Astrocyte (in vitro differentiated cells and primary cell): ENCODE results near the gene PPP2R5A. TPM values are rescaled to one million over a fixed set of nuclear protein-coding genes. Genes with fewer than 3 reads are reported as not detected.

Experiments used
- DNase-seq: peaks from one replicate; pipeline ENCODE4 v3.0.0-alpha.2; 2010; ENCODE audit warnings: low read depth
- FAIRE-seq: peaks from 2 replicates; lab custom pipeline; 2011; peaks lifted over from hg19 to GRCh38; lab: Jason Lieb, UNC
- H2AFZ ChIP-seq: 2 replicates; pipeline ENCODE4 v1.6.0; 2012; ENCODE audit warnings: low read depth, low read length, inconsistent platforms
- H3K27ac ChIP-seq: 2 replicates; pipeline ENCODE4 v1.5.1; 2011; ENCODE audit warnings: low read depth, low read length, inconsistent platforms
- H3K27me3 ChIP-seq: 2 replicates; pipeline ENCODE4 v1.6.0; 2011; ENCODE audit warnings: low read length, inconsistent platforms; ENCODE audit not compliant: insufficient read depth
- H3K36me3 ChIP-seq: 2 replicates; pipeline ENCODE4 v1.5.1; 2011; ENCODE audit warnings: low read length, inconsistent platforms; ENCODE audit not compliant: insufficient read depth
- H3K4me1 ChIP-seq: 2 replicates; pipeline ENCODE4 v1.5.1; 2011; ENCODE audit warnings: low read length, inconsistent platforms; ENCODE audit not compliant: insufficient read depth
- H3K4me2 ChIP-seq: 2 replicates; pipeline ENCODE4 v1.6.0; 2012; ENCODE audit warnings: low read length, inconsistent platforms
- H3K4me3 ChIP-seq: 2 replicates; pipeline ENCODE4 v1.5.1; 2011; ENCODE audit warnings: low read depth, mild to moderate bottlenecking, low read length, inconsistent platforms; ENCODE audit not compliant: insufficient read depth
- H3K79me2 ChIP-seq: 2 replicates; pipeline ENCODE4 v1.6.0; 2012; ENCODE audit warnings: mild to moderate bottlenecking, low read length, inconsistent platforms; ENCODE audit not compliant: insufficient read depth
- H3K9ac ChIP-seq: 2 replicates; pipeline ENCODE4 v1.6.0; 2012; ENCODE audit warnings: mild to moderate bottlenecking, low read length, inconsistent platforms
- H3K9me3 ChIP-seq: 2 replicates; pipeline ENCODE4 v1.5.1; 2012; ENCODE audit warnings: low read depth, mild to moderate bottlenecking, low read length, inconsistent platforms; ENCODE audit not compliant: insufficient read depth
- H4K20me1 ChIP-seq: 2 replicates; pipeline ENCODE4 v1.6.0; 2012; ENCODE audit warnings: low read length, inconsistent platforms; ENCODE audit not compliant: insufficient read depth
- H3K27ac Mint-ChIP-seq: one replicate; pipeline ENCODE4 v1.8.0; 2021; ENCODE audit warnings: mild to moderate bottlenecking, mixed read lengths; ENCODE audit not compliant: unreplicated experiment
- H3K27me3 Mint-ChIP-seq: one replicate; pipeline ENCODE4 v1.8.0; 2021; ENCODE audit warnings: low read depth, mixed read lengths; ENCODE audit not compliant: unreplicated experiment
- H3K36me3 Mint-ChIP-seq: one replicate; pipeline ENCODE4 v1.8.0; 2021; ENCODE audit warnings: low read depth, mixed read lengths; ENCODE audit not compliant: unreplicated experiment
- H3K4me1 Mint-ChIP-seq: one replicate; pipeline ENCODE4 v1.8.0; 2021; ENCODE audit warnings: low read depth, mixed read lengths; ENCODE audit not compliant: unreplicated experiment
- H3K4me3 Mint-ChIP-seq: one replicate; pipeline ENCODE4 v1.8.0; 2021; ENCODE audit warnings: mild to moderate bottlenecking, moderate library complexity, mixed read lengths; ENCODE audit not compliant: unreplicated experiment
- H3K9me3 Mint-ChIP-seq: one replicate; pipeline ENCODE4 v1.8.0; 2021; ENCODE audit warnings: mild to moderate bottlenecking, mixed read lengths; ENCODE audit not compliant: unreplicated experiment
- EZH2 ChIP-seq: IDR thresholded peaks from 2 replicates; pipeline ENCODE4 v1.6.1; 2012; ENCODE audit warnings: mild to moderate bottlenecking, low read length, inconsistent platforms; ENCODE audit not compliant: insufficient read depth
- total RNA-seq: library from RNA; stranded (reverse); gene quantifications from 2 replicates; pipeline ENCODE4 v1.2.1, GENCODE V29; 2021
- TF ChIP-seq, protein P1 (sequence below): IDR thresholded peaks from 2 replicates; pipeline ENCODE4 v1.5.1; 2011; ENCODE audit warnings: low read depth, mild to moderate bottlenecking, inconsistent platforms, low read length, moderate library complexity; ENCODE audit not compliant: insufficient read depth

The PPP2R5A gene
- total RNA-seq, 1 donor from 2014 or later: 13.2 TPM

DNA sequence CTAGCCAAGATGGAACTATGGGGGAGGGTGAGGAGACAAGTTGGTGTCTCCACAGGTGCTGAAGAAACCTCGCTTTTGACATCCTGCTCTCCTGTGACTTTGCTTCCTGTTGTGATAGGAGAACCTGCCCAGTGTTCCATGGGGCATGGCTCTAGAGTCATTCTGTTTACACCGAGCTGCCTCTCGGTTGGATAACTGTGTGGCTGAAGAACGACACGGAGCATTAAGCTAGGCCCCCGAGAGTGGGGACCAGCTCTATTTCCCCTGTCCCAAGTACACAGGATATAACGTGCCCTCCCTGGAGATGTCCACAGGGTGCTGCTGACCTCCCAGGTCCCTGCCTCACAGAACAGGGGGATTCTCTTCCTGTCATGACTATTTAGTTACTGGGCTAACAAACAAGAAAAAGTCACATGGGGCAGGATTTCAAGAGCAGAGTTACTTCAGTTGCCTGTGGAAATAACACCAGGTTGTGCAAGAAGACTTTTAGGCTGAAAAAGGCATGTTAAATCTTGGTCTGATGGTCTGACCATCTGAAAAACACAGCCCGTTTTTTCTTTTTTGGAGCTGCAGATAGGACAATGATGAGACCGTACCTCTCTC is 29.4 kb upstream of the PPP2R5A start:
- peaks cover 9% of the 10 kb centered on the region for H3K27me3 Mint-ChIP-seq
- Histone ChIP-seq H3K36me3 (no peaks in the 10 kb centered on the region), H2AFZ (no peak overlapping the region), H3K9ac (no peak overlapping the region), H3K79me2 (no peaks in the 10 kb centered on the region), H3K27ac (no peak overlapping the region), H4K20me1 (no peaks in the 10 kb centered on the region), H3K4me3 (no peak overlapping the region), H3K27me3 (peaks cover 5% of the 10 kb centered on the region), H3K9me3 (no peaks in the 10 kb centered on the region), H3K4me2 (no peak overlapping the region), H3K4me1 (no peaks in the 10 kb centered on the region)
- no peak for DNase-seq
- no peak overlapping the region for H3K4me3 Mint-ChIP-seq
- no peak for TF ChIP-seq EZH2
- TF ChIP-seq, protein P1, sequence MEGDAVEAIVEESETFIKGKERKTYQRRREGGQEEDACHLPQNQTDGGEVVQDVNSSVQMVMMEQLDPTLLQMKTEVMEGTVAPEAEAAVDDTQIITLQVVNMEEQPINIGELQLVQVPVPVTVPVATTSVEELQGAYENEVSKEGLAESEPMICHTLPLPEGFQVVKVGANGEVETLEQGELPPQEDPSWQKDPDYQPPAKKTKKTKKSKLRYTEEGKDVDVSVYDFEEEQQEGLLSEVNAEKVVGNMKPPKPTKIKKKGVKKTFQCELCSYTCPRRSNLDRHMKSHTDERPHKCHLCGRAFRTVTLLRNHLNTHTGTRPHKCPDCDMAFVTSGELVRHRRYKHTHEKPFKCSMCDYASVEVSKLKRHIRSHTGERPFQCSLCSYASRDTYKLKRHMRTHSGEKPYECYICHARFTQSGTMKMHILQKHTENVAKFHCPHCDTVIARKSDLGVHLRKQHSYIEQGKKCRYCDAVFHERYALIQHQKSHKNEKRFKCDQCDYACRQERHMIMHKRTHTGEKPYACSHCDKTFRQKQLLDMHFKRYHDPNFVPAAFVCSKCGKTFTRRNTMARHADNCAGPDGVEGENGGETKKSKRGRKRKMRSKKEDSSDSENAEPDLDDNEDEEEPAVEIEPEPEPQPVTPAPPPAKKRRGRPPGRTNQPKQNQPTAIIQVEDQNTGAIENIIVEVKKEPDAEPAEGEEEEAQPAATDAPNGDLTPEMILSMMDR: no peak
- no peaks in the 10 kb centered on the region for H3K4me1 Mint-ChIP-seq
- no peak for FAIRE-seq
- H3K36me3 Mint-ChIP-seq: no peaks in the 10 kb centered on the region
- no peaks in the 10 kb centered on the region for H3K9me3 Mint-ChIP-seq
- H3K27ac Mint-ChIP-seq: no peak overlapping the region

DNA sequence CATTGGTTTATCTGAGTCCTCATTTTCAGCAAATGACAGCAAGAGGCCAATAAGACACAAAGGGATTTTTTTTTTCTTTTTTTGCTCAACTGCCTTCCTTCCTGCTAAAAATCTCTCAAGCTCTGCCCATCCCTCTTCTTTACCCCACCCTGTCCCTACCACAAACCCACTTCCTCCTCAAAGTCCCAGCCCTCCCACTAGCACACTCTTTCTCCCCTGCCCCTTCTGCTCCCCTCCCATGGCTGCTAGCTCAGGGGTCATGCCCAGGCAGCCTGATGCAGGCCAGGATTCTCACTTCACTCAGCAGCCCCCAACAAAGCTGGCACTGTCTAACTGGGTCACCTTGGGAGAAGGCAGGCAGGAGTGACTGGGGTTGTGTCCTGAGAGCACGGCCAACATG is 28.8 kb upstream of the PPP2R5A start:
- peaks cover 2% of the 10 kb centered on the region for H3K4me1 Mint-ChIP-seq
- Histone ChIP-seq H3K4me1 (no peaks in the 10 kb centered on the region), H3K27me3 (peaks cover 5% of the 10 kb centered on the region), H3K4me3 (no peak overlapping the region), H3K9ac (no peak overlapping the region), H3K4me2 (no peak overlapping the region), H3K27ac (no peak overlapping the region), H2AFZ (no peak overlapping the region), H3K79me2 (no peaks in the 10 kb centered on the region), H3K36me3 (no peaks in the 10 kb centered on the region), H4K20me1 (no peaks in the 10 kb centered on the region), H3K9me3 (no peaks in the 10 kb centered on the region)
- no peak overlapping the region for H3K27ac Mint-ChIP-seq
- H3K36me3 Mint-ChIP-seq: no peaks in the 10 kb centered on the region
- no peaks in the 10 kb centered on the region for H3K9me3 Mint-ChIP-seq
- no peak for FAIRE-seq
- H3K4me3 Mint-ChIP-seq: no peak overlapping the region
- no peak for TF ChIP-seq EZH2
- TF ChIP-seq, protein P1: no peak
- peaks cover 9% of the 10 kb centered on the region for H3K27me3 Mint-ChIP-seq
- no peak for DNase-seq

DNA sequence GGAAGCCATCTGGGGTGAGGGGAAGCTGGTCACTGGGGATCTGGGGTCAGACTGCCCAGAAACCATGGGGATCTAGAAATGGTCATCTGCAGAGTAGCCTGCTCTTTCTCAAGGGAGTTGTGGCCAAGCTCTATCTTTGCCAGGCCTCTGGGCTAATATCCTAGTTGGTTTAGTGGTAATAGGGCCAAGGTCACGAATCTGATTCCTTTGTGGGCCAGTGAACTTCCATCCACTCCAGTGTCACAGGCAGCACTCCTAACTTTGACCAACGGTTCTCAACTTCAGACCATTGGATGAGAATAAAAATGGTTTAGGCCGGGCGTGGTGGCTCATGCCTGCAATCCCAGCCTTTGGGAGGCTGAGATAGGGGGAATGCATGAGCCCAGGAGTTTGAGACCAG is 28.1 kb upstream of the PPP2R5A start:
- TF ChIP-seq EZH2: no peak
- TF ChIP-seq, protein P1: no peak
- no peak overlapping the region for H3K27ac Mint-ChIP-seq
- no peaks in the 10 kb centered on the region for H3K4me1 ChIP-seq
- no peaks in the 10 kb centered on the region for H4K20me1 ChIP-seq
- no peaks in the 10 kb centered on the region for H3K9me3 Mint-ChIP-seq
- no peaks in the 10 kb centered on the region for H3K36me3 ChIP-seq
- H3K27me3 Mint-ChIP-seq: peaks cover 7% of the 10 kb centered on the region
- H3K4me3 ChIP-seq: no peak overlapping the region
- FAIRE-seq: no peak
- no peak overlapping the region for H3K27ac ChIP-seq
- H3K27me3 ChIP-seq: peaks cover 5% of the 10 kb centered on the region
- H3K79me2 ChIP-seq: no peaks in the 10 kb centered on the region
- H3K9me3 ChIP-seq: no peaks in the 10 kb centered on the region
- H3K36me3 Mint-ChIP-seq: no peaks in the 10 kb centered on the region
- H2AFZ ChIP-seq: no peak overlapping the region
- H3K4me2 ChIP-seq: no peak overlapping the region
- no peak overlapping the region for H3K9ac ChIP-seq
- no peak for DNase-seq
- peaks cover 2% of the 10 kb centered on the region for H3K4me1 Mint-ChIP-seq
- H3K4me3 Mint-ChIP-seq: no peak overlapping the region
